Measurements from ENCODE around the gene SLC6A19.
"Not testable (repeated sequence)": the region's sequence is repeated elsewhere in the genome, so short reads cannot be mapped to it uniquely, and the experiment has no call there.

Gene SLC6A19

DNA sequence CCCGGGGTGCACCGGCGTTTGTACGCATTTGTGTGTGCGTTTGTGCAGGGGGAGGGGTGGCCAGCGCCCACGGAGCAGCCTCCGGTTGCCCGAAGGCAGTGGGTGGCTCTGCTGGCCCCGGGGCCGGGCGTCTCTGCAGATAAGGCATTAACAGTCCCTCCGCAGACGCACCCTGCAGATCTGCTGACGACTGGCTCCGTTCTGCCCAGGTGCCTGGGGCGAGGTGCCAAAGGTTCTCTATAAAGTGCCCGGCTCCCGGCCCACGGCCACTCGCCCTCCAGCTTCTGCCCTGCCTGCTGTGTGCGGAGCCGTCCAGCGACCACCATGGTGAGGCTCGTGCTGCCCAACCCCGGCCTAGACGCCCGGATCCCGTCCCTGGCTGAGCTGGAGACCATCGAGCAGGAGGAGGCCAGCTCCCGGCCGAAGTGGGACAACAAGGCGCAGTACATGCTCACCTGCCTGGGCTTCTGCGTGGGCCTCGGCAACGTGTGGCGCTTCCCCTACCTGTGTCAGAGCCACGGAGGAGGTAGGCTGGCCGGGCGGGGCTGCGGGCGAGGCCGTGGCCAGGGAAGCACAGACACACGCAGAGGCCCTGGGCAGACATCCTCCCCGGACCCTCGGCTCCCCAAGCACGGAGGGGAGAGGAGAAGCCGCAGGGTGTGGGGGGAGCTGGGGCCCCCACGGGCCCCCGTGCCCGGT, at the start of gene SLC6A19:
Gene SLC6A19, plus strand, starts transcription at position 269 of the 699 bp plus-strand sequence. Its CDS starts 56 bp downstream, at position 325.
- no peak for DNase-seq (ENCODE audit: low spot score)

DNA sequence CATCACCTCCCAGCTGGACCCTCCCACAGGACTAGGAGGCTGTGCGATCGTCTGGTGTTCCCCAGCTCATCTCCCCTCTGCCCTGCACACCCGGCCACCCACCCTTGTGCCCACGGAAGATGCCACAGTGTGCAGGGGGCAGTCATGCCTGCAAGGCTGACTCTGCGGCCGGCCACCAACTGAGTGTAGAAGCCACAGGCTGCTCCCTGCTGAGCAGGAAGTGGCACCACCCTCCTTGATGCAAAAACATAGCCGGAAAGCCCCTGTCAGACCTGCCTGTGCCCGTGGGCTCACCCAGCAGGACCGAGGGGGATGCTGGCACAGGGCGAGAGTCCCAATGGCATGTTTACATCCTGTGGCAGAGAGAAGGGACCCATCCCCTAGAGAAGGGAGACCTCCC, 49.2 kb upstream of the SLC6A19 start:
- DNase-seq (ENCODE audit: low spot score), result no peak

DNA sequence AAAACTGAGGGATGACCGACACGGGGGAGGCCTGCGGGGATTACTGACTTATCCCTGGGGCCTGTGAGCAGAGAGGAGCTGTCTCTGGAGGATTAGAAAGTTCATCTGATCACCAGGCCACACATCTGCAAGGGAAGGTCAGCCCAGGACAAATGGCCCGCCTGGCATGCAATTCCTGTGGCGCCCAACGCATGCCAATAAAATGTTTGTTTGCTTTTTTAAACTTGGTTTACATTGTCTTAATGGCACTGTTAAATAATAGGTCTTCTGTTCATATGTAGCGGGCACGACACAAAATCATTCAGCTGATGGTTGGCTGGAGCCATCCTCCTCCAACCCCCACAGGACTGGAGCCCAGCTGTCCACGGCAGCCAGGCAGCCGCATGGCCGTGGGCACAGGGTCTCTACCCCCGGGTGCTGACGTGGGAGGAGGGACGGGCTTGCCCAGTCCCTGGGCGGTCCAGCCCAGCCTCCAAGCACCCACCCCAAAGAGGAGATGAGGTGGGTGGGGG, 48.6 kb upstream of the SLC6A19 start:
- DNase-seq (ENCODE audit: low spot score), result no peak

DNA sequence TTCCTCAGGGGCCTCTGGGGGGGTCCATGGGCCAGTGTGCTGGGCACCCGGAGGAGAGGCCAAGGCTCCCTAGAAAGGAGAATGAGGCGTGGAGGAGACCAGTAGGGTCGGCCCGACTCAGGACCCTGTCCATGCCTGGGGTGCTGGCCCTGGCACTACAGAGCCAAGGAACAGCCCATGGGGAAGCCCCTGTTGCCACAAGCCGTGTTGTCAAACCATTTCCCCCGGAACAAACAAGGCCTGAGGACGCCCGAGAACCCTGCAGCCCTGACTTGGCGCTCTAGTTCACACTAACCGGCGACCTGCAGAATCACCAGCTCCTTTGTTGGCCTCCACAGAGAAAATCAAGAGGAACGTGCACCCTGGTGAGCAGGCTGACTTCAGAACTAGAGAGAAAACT, 48.0 kb upstream of the SLC6A19 start:
- no peak for DNase-seq (ENCODE audit: low spot score)

DNA sequence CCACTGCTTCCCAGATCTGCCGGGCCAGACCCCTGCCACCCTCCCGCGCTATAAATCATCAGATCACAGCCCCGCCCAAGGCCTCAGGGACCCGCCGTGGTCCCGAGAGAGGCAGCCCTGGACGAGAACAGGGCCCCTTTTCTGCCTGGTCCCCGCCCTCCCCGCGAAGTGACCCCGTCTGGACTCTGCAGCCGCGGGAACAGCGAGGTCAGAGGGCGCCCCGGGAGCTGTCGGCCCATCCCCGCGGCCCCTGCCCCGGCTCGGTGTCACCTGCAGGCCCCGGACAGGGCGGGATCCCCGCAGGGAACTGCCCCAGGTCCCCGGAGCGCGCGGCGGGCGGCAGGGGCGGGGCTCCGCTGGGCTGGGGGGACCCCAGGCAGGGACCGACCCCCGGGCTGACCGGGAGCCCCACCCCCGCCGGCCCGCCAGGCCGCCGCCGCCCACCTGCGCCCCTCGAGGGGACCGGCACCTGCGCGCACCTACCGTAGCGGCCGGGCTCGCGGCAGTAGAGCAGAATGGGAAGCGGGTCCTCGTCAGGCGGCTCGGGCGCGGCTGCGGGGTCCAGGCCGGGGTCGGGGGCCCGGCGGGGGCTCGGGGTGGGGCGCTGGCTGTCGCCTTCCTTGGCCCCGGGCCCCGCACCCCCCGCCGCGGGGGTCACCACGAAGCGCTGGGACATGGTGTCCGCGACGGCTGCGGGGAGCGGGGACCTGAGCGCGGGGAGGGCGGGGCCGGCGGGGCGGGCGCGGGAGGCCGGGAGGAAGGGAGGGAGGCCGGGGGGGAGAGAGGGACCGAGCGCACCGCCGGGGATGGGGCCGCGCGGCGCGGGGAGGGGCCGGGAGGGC, 46.0 kb upstream of the SLC6A19 start:
- no peak for DNase-seq (ENCODE audit: low spot score)

DNA sequence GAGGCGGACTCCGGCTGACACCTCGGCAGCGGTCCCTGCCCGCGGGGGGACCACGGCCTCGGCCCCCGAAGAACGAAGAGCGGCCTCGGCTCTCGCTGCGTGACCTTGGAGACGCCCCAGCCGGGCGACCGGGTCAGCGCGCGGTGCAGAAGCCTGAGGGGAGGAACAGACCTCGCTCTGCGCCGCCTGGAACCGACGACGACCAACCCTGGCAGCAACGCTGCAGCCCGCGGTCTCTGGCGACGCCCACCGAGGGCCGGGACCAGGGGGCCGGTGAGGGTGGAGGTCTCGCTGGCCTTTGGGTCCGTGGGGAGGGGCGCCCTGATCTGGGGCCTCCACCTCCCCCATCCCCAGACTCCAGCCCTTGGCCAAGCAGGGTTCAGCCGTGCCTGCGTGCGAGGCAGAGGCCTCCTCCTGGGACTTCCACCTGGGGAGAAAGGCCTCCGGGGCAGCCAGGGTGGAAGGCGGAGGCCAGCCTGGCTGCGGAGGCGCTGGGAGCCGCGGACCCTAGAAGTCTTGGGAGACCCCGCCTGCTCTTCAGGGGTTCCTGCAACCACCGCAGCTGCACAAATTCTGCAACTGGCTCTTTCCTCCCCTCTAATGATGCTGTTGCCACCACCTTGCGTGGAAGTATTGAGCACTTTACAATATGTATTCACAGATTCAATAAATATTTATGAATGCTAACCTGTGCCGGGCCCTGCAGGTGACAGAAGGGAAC, 45.2 kb upstream of the SLC6A19 start:
- no peak for DNase-seq (ENCODE audit: low spot score)

DNA sequence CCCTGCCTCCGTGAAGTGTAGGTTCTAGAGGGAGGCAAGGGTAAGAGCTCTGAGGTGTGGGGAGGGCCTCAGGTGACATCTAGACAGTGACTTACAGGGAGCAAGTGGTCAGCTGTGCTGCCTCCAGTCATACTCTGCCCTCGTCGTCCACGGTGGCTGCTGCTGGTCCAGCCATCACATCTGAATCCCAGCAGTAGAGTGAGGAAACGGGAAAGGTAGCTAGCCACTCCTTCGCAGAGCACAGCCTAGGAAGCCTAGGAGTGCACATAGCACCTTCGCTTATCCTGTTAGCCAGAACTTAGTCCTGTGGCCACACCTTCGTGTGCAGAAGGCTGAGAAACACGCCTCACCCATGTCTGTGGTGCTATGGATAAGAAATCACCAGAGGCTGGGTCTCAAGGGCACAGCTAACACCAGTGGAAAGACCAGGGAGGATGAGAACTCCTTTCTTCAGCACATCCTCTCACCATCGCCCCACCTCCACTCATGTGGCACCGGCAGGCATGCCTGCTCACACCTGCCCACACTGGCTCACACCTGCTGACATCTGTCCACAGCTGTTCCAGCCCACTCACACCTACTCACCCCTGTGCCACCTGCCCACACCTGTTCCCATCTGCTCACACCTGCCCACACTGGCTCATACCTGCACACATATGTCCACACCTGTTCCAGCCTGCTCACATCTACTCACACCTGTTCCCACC, 44.5 kb upstream of the SLC6A19 start:
- no peak for DNase-seq (ENCODE audit: low spot score)

DNA sequence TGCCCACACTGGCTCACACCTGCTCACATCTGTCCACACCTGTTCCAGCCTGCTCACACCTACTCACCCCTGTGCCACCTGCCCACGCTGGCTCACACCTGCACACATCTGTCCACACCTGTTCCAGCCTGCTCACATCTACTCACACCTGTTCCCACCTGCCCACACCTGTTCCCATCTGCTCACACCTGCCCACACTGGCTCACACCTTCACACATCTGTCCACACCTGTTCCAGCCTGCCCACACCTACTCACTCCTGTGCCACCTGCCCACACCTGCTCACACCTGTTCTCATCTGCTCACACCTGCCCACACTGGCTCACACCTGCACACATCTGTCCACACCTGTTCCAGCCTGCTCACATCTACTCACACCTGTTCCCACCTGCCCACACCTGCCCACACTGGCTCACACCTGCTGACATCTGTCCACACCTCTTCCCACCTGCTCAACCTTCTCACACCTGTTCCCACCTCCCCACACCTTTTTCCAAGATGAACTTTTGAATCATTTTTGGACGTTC, 43.9 kb upstream of the SLC6A19 start:
- DNase-seq (ENCODE audit: low spot score), result not testable (repeated sequence)

DNA sequence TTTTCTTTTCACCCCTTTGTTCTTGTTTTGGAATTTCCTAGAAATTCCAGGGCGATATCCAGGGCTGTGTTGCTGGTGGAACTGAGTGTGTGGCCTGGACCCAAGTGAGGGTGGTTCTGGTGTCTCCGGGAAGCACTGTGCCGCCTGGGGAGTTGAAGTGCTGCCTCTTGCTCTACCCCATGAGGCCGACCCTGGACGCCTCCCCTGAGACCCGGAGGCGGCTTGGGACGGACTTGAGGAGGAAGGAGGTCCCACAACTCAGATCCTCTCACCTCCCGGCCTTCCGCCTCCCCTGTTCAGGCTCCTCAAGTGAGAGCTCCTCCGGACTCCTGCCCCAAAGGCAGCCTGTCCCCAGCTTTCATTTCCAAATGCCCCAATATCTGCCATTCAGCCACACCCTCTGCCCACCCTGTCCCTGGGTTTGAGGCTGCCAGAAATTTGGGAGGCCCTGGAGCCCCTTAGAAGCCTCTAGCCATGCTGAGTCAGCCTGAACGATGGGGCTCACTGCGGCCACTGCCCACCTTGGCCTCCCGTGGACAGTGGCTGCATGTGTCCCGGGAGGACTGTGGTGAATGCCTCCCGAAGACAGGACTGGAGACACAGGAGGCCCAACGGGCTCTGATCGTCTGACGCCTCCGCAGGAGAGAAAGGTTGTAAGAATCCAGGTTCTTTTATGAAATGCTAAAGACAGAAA, 42.6 kb upstream of the SLC6A19 start:
- no peak for DNase-seq (ENCODE audit: low spot score)

DNA sequence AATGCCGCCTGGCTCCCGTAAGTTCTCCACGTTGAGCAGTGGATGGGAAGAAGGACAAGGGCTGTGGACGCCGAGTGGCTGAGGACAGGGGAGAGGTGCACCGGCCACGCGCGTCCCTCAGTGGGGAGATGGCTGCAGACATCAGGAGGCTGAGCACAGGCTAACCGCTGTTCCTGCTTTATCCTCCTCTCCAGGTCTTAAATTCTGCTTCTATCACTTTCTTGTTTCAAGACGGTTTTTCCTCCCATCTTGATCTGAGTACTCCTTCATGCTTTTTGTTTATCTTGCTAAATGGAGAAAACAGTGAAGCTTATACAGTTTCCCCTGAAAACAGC, 42.1 kb upstream of the SLC6A19 start:
- no peak for DNase-seq (ENCODE audit: low spot score)

DNA sequence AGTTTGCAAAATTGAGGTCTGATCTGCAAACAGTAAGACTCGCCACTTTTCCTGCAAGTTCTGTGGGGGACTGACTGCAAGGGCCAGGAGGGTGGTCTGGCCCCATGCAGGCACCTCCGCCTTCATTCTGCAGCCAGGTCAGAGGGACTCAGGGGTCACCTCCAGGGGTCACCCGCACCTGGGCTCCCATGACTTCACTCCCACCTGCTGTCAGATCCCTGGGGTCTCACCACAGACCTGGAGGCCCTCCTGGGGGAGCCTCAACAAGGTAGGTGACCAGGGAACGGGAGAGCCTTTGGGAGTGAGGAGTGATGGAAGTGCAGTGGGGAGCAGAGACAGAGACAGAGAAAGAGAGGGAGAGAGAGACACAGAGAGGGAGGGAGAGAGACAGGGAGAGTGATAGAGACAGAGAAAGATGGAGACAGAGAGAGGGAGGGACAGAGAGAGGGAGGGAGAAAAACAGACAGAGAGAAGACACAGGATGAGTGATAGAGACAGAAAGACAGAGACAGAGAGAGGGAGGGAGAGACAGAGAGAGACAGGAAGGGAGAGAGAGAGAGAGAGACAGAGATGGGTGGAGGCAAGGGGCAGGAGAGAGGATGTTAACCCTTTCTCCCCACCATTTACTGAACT, 41.5 kb upstream of the SLC6A19 start:
- DNase-seq (ENCODE audit: low spot score), result no peak

DNA sequence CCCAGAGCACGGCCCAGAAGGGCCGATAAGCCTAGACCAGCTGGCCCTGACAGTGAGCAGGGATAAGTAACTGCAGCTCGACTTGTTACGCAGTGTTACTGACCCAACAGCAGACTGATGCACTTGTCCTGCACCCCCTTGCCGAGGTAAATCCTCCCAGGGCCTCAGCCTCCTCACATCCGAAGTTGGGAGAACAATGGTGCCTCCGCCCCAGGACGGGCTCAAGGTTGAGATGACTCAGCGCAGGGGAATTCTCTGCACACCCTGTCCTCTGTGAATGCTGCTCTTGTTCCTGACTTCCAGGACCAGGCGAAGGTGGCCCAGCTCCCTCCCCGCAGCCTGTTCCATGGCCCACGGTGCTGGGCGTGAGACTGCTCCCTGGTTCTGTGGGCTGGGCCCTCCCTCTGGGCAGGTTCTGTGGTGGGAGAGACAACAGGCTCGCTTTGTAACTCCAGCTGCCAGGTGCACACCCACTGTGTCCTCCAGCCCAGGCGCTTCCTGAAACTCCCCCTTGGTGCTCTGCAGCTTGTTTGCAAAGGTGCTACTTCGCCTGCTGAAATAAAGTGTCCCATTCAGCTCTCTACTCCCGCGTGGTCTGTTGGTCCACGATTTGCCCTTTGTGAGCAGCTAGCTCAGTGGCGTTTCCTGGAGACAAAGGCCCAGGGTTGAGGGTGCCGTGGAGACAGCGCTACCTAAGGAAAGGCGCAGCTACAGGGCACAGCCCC, 40.1 kb upstream of the SLC6A19 start:
- DNase-seq (ENCODE audit: low spot score), result no peak

DNA sequence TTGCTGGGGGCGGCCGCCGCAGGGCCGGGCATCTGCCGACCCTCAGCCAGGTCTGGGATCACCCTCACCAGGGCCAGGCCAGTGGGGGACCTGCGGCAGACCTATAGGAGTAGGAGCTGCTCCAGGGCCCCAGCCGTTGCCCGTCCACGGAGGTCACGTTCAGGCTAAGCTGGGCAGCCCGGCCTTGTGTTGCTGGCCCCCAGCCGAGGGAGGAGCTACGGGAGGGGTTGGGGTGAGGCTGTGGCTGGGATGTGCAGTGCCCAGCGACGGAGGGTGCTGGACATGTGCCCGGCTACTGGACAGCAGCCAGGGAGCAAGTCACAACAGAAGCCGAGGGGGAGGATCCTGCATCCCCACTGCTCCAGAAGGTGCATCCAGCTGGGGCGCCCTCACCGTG, 39.6 kb upstream of the SLC6A19 start:
- DNase-seq (ENCODE audit: low spot score), result no peak

DNA sequence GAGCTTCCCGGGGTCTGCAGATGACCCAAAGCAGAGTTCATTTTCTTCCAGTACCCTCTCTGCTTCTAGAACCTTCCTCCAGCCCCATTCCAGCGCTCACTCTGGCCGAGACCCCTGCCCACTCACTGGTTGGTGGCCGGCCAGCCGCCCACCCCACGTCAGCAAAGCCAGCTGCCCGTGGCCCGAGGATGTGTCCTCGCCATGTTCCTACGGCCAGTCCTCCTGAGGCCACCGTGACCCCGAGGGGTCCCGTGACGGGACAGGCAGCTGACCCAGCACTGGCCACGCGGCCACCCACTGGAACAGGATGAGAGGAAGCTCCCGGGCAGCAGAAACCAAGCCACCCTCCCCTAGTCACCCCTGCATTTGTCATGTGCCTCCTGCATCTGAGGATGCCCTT, 39.1 kb upstream of the SLC6A19 start:
- DNase-seq (ENCODE audit: low spot score), result no peak

DNA sequence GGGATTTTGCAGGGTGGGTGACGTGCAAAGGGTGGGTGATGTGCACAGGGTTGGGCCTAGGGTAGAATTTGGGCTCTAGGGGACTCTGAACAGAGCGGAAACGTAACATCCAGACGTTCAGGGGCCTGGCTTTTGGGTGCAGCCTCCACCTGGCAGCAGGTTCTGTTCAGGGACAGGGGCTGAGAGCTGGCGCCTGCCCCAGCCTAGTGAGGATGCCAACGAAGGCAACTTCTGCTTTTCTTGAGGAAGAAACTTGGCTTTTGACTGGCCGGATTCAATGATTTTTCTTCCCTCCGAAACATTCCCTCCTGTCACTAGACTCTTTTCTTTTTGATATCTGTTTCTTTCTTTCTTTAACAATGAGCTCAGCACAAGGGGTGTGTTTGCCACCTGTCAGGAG, 38.6 kb upstream of the SLC6A19 start:
- DNase-seq (ENCODE audit: low spot score), result no peak

DNA sequence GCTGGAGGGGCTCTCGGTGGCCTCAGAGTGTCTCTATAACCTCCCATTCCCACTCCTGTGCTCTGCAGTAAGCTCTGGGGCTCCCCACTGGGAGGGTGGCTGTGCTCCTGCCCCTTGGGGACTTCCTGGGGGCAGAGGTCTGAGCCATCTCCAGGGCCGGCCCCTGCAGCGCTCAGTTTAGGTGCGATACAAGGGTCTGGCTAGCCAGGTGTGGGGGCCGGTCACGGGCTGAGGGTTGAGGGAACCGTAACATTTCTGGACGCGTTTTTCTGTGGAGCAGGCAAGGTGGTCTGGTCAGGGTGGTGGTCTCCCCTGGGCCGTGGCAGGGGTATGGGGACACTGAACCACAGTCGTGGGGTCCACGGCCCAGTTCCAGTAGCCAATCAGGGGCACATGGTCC, 38.0 kb upstream of the SLC6A19 start:
- no peak for DNase-seq (ENCODE audit: low spot score)

DNA sequence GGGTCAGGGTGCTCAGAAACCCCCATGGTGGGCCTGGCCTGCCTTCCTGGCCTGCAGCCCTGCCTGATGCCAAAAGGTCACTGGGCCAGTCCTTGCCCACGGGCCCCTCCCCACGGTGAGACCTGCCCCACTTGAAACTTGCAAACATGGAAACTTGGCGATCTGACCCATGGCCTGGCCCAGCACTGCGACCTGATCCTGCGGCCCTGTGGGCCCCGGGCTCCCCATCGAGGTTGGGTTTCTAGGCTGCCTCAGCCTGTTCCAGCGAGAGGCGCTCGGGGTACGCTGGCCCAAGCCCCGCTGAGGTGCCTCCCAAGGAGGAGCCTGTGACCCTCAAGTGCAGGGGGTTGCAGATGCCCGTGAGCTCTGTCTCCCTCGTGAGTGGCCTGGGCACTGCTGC, 37.5 kb upstream of the SLC6A19 start:
- no peak for DNase-seq (ENCODE audit: low spot score)

DNA sequence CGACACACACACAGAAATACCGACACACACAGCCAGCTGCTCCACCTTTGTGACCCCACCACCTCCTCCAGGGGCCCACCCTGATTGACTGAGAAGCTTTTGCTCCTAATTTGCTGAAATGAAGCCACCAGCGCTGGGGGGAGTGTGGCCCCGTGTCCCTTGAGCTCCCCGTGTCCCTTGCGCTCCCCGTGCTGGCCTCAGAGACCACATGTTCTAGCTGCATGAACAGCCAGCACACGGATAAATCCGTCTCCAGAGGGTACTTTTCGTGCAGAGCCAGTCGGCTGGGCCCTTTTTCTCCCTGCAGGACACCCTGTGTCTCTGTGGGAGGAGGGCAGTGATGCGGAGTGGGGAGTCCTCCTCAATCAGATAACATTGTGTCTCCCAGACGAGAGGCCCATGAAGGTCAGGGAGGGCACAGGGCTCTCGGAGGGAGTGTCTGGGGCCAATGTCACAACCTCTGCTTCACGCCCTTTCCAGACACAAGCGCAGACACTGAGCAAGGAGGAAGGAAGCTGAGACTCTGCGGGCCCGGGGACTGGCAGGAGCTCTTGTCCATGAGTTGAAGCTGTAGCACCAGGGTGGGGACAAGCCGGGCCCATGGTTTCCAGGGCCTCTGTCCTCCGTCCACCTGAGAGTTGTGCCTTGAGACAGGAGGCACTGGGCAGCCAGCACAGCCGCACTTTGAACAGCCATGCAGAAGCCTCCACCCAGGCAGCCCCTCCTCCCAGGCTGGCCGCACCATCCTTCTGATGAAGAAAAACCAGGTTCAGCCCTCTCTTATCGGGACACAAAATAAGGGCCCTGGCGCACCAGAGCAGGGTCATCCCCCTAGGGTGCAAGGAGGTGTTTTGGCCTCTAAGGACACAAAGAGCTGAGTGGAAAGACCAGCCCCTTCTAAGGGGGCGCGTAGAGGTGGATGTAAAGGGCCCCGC, 36.4 kb upstream of the SLC6A19 start:
- DNase-seq (ENCODE audit: low spot score), result no peak

DNA sequence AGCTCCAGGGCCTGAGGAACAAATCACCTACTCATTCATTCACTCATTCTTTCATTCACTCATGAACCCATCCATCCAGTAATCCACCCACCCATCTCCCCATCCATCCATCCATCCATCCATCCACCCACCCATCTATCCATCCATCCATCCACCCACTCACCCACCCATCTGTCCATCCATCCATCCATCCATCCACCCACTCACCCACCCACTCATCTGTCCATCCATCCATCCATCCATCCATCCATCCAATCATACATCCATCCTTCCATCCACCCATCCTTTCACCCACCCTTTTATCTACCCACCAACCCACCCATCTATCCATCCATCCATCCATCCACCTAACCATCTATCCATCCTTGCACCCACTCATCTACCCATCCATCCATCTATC, 35.5 kb upstream of the SLC6A19 start:
- DNase-seq (ENCODE audit: low spot score), result no peak
